ENCODE measurements around the gene TIMM13.
"Not testable (repeated sequence)": the region's sequence is repeated elsewhere in the genome, so short reads cannot be mapped to it uniquely, and the experiment has no call there.

TIMM13 gene

GRCh38 chr19:2464389-2464788 lies 37.0 kb upstream of the TIMM13 start:
- no peaks in the 10 kb centered on the region for H3K27me3 ChIP-seq (ENCODE audit: control insufficient read depth in 2 of 2, insufficient read depth in 2 of 2, low read length in 2 of 2)
- H3K4me1 ChIP-seq (ENCODE audit: control insufficient read depth in 2 of 2, insufficient read depth in 2 of 2, low read length in 2 of 2), result peaks cover 0 to 12% of the 10 kb centered on the region in 2 donors
- H3K9me3 ChIP-seq (ENCODE audit: control insufficient read depth in 2 of 2, low read length in 2 of 2), result no peaks in the 10 kb centered on the region
- H3K36me3 ChIP-seq (ENCODE audit: control insufficient read depth in 2 of 2, insufficient read depth in 2 of 2, low read length in 2 of 2), result no peaks in the 10 kb centered on the region
- H3K27ac ChIP-seq (ENCODE audit: low read depth in 2 of 2, low read length in 2 of 2), result no peak overlapping the region
- no peak overlapping the region for H3K4me3 ChIP-seq (ENCODE audit: low read length in 2 of 2)
- no peak overlapping the region for H3K9ac ChIP-seq (ENCODE audit: low read depth in 1 of 2, low read length in 2 of 2)

GRCh38 chr19:2463694-2464093 lies 36.3 kb upstream of the TIMM13 start:
- not testable (repeated sequence) for H3K36me3 ChIP-seq (ENCODE audit: control insufficient read depth in 2 of 2, insufficient read depth in 2 of 2, low read length in 2 of 2); H3K9ac ChIP-seq (ENCODE audit: low read depth in 1 of 2, low read length in 2 of 2); H3K27ac ChIP-seq (ENCODE audit: low read depth in 2 of 2, low read length in 2 of 2); H3K4me3 ChIP-seq (ENCODE audit: low read length in 2 of 2); H3K27me3 ChIP-seq (ENCODE audit: control insufficient read depth in 2 of 2, insufficient read depth in 2 of 2, low read length in 2 of 2); H3K9me3 ChIP-seq (ENCODE audit: control insufficient read depth in 2 of 2, low read length in 2 of 2)
- H3K4me1 ChIP-seq (ENCODE audit: control insufficient read depth in 2 of 2, insufficient read depth in 2 of 2, low read length in 2 of 2), result peaks cover 0 to 12% of the 10 kb centered on the region in 2 donors

- H3K36me3 ChIP-seq (ENCODE audit: control insufficient read depth in 2 of 2, insufficient read depth in 2 of 2, low read length in 2 of 2), result no peaks in the 10 kb centered on the region
- H3K9me3 ChIP-seq (ENCODE audit: control insufficient read depth in 2 of 2, low read length in 2 of 2), result no peaks in the 10 kb centered on the region
- no peak overlapping the region for H3K9ac ChIP-seq (ENCODE audit: low read depth in 1 of 2, low read length in 2 of 2)
- peak overlapping the region; percentile 64 to 72 for H3K4me3 ChIP-seq (ENCODE audit: low read length in 2 of 2)
- no peak overlapping the region for H3K27ac ChIP-seq (ENCODE audit: low read depth in 2 of 2, low read length in 2 of 2)
- peaks cover 0 to 12% of the 10 kb centered on the region in 2 donors for H3K4me1 ChIP-seq (ENCODE audit: control insufficient read depth in 2 of 2, insufficient read depth in 2 of 2, low read length in 2 of 2)
- H3K27me3 ChIP-seq (ENCODE audit: control insufficient read depth in 2 of 2, insufficient read depth in 2 of 2, low read length in 2 of 2), result no peaks in the 10 kb centered on the region
These were observed 35.4 kb upstream of the TIMM13 start for GRCh38 chr19:2462635-2463421.

- Histone ChIP-seq H3K36me3 (ENCODE audit: control insufficient read depth in 2 of 2, insufficient read depth in 2 of 2, low read length in 2 of 2) (no peaks in the 10 kb centered on the region), H3K4me1 (ENCODE audit: control insufficient read depth in 2 of 2, insufficient read depth in 2 of 2, low read length in 2 of 2) (peaks cover 3 to 12% of the 10 kb centered on the region in 2 donors), H3K9me3 (ENCODE audit: control insufficient read depth in 2 of 2, low read length in 2 of 2) (no peaks in the 10 kb centered on the region), H3K4me3 (ENCODE audit: low read length in 2 of 2) (peak overlapping the region; percentile 64 to 72), H3K27ac (ENCODE audit: low read depth in 2 of 2, low read length in 2 of 2) (no peak overlapping the region), H3K27me3 (ENCODE audit: control insufficient read depth in 2 of 2, insufficient read depth in 2 of 2, low read length in 2 of 2) (no peaks in the 10 kb centered on the region), H3K9ac (ENCODE audit: low read depth in 1 of 2, low read length in 2 of 2) (peak overlapping the region; percentile 14 to 58)
These were observed 34.6 kb upstream of the TIMM13 start for GRCh38 chr19:2461751-2462634.

GRCh38 chr19:2460245-2460644 lies 32.9 kb upstream of the TIMM13 start:
- no peaks in the 10 kb centered on the region for H3K9me3 ChIP-seq (ENCODE audit: control insufficient read depth in 2 of 2, low read length in 2 of 2)
- peaks cover 10 to 18% of the 10 kb centered on the region in 2 donors for H3K4me1 ChIP-seq (ENCODE audit: control insufficient read depth in 2 of 2, insufficient read depth in 2 of 2, low read length in 2 of 2)
- H3K4me3 ChIP-seq (ENCODE audit: low read length in 2 of 2), result no peak overlapping the region
- no peaks in the 10 kb centered on the region for H3K27me3 ChIP-seq (ENCODE audit: control insufficient read depth in 2 of 2, insufficient read depth in 2 of 2, low read length in 2 of 2)
- H3K27ac ChIP-seq (ENCODE audit: low read depth in 2 of 2, low read length in 2 of 2), result no peak overlapping the region
- H3K9ac ChIP-seq (ENCODE audit: low read depth in 1 of 2, low read length in 2 of 2), result no peak overlapping the region
- H3K36me3 ChIP-seq (ENCODE audit: control insufficient read depth in 2 of 2, insufficient read depth in 2 of 2, low read length in 2 of 2), result no peaks in the 10 kb centered on the region

GRCh38 chr19:2458776-2459175 lies 31.4 kb upstream of the TIMM13 start:
- not testable (repeated sequence) for H3K9me3 ChIP-seq (ENCODE audit: control insufficient read depth in 2 of 2, low read length in 2 of 2); H3K4me3 ChIP-seq (ENCODE audit: low read length in 2 of 2); H3K27me3 ChIP-seq (ENCODE audit: control insufficient read depth in 2 of 2, insufficient read depth in 2 of 2, low read length in 2 of 2); H3K9ac ChIP-seq (ENCODE audit: low read depth in 1 of 2, low read length in 2 of 2); H3K27ac ChIP-seq (ENCODE audit: low read depth in 2 of 2, low read length in 2 of 2); H3K36me3 ChIP-seq (ENCODE audit: control insufficient read depth in 2 of 2, insufficient read depth in 2 of 2, low read length in 2 of 2)
- peaks cover 11 to 18% of the 10 kb centered on the region in 2 donors for H3K4me1 ChIP-seq (ENCODE audit: control insufficient read depth in 2 of 2, insufficient read depth in 2 of 2, low read length in 2 of 2)

GRCh38 chr19:2458054-2458453 lies 30.7 kb upstream of the TIMM13 start:
- Histone ChIP-seq H3K27me3 (ENCODE audit: control insufficient read depth in 2 of 2, insufficient read depth in 2 of 2, low read length in 2 of 2) (no peaks in the 10 kb centered on the region), H3K4me1 (ENCODE audit: control insufficient read depth in 2 of 2, insufficient read depth in 2 of 2, low read length in 2 of 2) (peaks cover 11 to 18% of the 10 kb centered on the region in 2 donors), H3K36me3 (ENCODE audit: control insufficient read depth in 2 of 2, insufficient read depth in 2 of 2, low read length in 2 of 2) (no peaks in the 10 kb centered on the region), H3K27ac (ENCODE audit: low read depth in 2 of 2, low read length in 2 of 2) (no peak overlapping the region), H3K9me3 (ENCODE audit: control insufficient read depth in 2 of 2, low read length in 2 of 2) (no peaks in the 10 kb centered on the region), H3K4me3 (ENCODE audit: low read length in 2 of 2) (no peak overlapping the region), H3K9ac (ENCODE audit: low read depth in 1 of 2, low read length in 2 of 2) (no peak overlapping the region)

GRCh38 chr19:2457394-2458037 lies 30.1 kb upstream of the TIMM13 start:
- Histone ChIP-seq H3K27ac (ENCODE audit: low read depth in 2 of 2, low read length in 2 of 2) (peak overlapping the region; percentile 70 to 79), H3K27me3 (ENCODE audit: control insufficient read depth in 2 of 2, insufficient read depth in 2 of 2, low read length in 2 of 2) (no peaks in the 10 kb centered on the region), H3K4me3 (ENCODE audit: low read length in 2 of 2) (peak overlapping the region; percentile 72 to 76), H3K9me3 (ENCODE audit: control insufficient read depth in 2 of 2, low read length in 2 of 2) (no peaks in the 10 kb centered on the region), H3K36me3 (ENCODE audit: control insufficient read depth in 2 of 2, insufficient read depth in 2 of 2, low read length in 2 of 2) (no peaks in the 10 kb centered on the region), H3K9ac (ENCODE audit: low read depth in 1 of 2, low read length in 2 of 2) (peak overlapping the region in 1 of 2 donors; percentile 71), H3K4me1 (ENCODE audit: control insufficient read depth in 2 of 2, insufficient read depth in 2 of 2, low read length in 2 of 2) (peaks cover 11 to 16% of the 10 kb centered on the region in 2 donors)

GRCh38 chr19:2455851-2456570 lies 28.6 kb upstream of the TIMM13 start:
- Histone ChIP-seq H3K27ac (ENCODE audit: low read depth in 2 of 2, low read length in 2 of 2) (no peak overlapping the region), H3K4me1 (ENCODE audit: control insufficient read depth in 2 of 2, insufficient read depth in 2 of 2, low read length in 2 of 2) (peaks cover 7 to 11% of the 10 kb centered on the region in 2 donors), H3K4me3 (ENCODE audit: low read length in 2 of 2) (peak overlapping the region; percentile 76 to 79)

More at GRCh38 chr19:2455851-2456570, 28.6 kb upstream of the TIMM13 start:
- Histone ChIP-seq H3K36me3 (ENCODE audit: control insufficient read depth in 2 of 2, insufficient read depth in 2 of 2, low read length in 2 of 2) (no peaks in the 10 kb centered on the region), H3K9ac (ENCODE audit: low read depth in 1 of 2, low read length in 2 of 2) (peak overlapping the region; percentile 63 to 78), H3K27me3 (ENCODE audit: control insufficient read depth in 2 of 2, insufficient read depth in 2 of 2, low read length in 2 of 2) (no peaks in the 10 kb centered on the region), H3K9me3 (ENCODE audit: control insufficient read depth in 2 of 2, low read length in 2 of 2) (no peaks in the 10 kb centered on the region)
